ENCODE measurements around the gene FPR3. TPM values are rescaled to one million over a fixed set of nuclear protein-coding genes. Genes with fewer than 3 reads are reported as not detected.

FPR3 gene
- total and polyA plus RNA-seq, 9 of the 15 experiments (the other 6 are each of a cell fraction or from before 2014, with no cell fraction given): 0.08 to 0.51 (median 0.22) TPM; not detected in 1

DNA sequence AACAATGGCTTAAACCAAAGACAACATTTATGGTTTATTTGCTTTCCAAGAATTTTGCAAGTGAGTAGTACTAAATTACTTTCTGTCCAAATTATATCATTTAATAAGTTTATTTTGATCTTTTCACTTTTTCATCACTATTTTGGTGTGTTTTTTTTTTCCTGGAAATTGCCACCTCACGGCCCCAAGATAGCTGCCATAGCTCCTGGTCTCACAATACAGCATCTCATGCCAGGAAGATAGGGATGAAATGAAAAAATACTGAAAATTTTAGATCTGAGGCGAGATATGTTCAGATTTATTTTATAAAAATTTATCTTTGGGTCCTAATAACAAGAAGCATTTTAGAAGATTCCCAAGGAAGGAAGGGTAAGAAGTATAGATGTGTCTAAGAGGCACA is 6.9 kb upstream of the FPR3 start:
- DNase-seq (ENCODE audit: extremely low read depth in 1 of 4, low spot score in 3 of 4) (no peak), ATAC-seq (no peak), FAIRE-seq (no peak)
- Histone ChIP-seq H3K9me1 (ENCODE audit: control insufficient read depth, insufficient read depth, low read length) (no peaks in the 10 kb centered on the region), H3K4me2 (ENCODE audit: insufficient read depth, low read length) (no peak overlapping the region), H4K20me1 (replicated peaks; ENCODE audit: control insufficient read depth, insufficient read depth, low read length) (no peaks in the 10 kb centered on the region), H3K9ac (ENCODE audit: insufficient read depth in 1 of 2, low read depth in 2 of 2, low read length in 2 of 2) (no peak overlapping the region), H3K4me3 (no peak overlapping the region), H2AFZ (ENCODE audit: low read depth, low read length) (no peak overlapping the region), H3K27ac (ENCODE audit: extremely low read depth, low read depth, low read length) (no peak overlapping the region), H3K4me1 (replicated peaks in 1 of 2; ENCODE audit: control insufficient read depth in 2 of 2, insufficient read depth in 2 of 2, low read length in 2 of 2) (peaks cover 15 to 43% of the 10 kb centered on the region in 2 experiments), H3K27me3 (ENCODE audit: control insufficient read depth in 2 of 2, insufficient read depth in 2 of 2, low read length in 2 of 2) (no peaks in the 10 kb centered on the region), H3K9me3 (replicated peaks; ENCODE audit: control insufficient read depth, insufficient read depth, low read depth, low read length) (no peaks in the 10 kb centered on the region), H3K79me2 (ENCODE audit: control insufficient read depth, insufficient read depth, low read length) (no peaks in the 10 kb centered on the region), H3K36me3 (ENCODE audit: control insufficient read depth, insufficient read depth, low read length) (no peaks in the 10 kb centered on the region)
- intact Hi-C loops (cut with micrococcal nuclease): loop anchor here (10.0 kb wide), 1 partner anchor 363 kb away; no protein-coding TSS in a partner anchor
- no TSS peak for BruUV-seq (replicated peaks)
- WGBS (ENCODE audit: insufficient coverage, low coverage, missing lambda C conversion rate): 71% methylated on average over 2 of the region's 2 CpGs
- in situ Hi-C loops (cut with MboI): loop anchor here (10.0 kb wide), 1 partner anchor 363 kb away; no protein-coding TSS in a partner anchor
- POLR2A ChIA-PET: interaction anchor here (1.0 kb wide), 1 partner anchor 10 kb away, joined by 4 read pairs; no protein-coding TSS in a partner anchor
- TF ChIP-seq RBM25 (IDR thresholded peaks at IDR 0.05; ENCODE audit: low read depth, low read length, severe bottlenecking) (peak; percentile 96), SRSF1 (IDR thresholded peaks at IDR 0.05; ENCODE audit: low read depth, low read length) (no peak)
- CTCF ChIA-PET (ENCODE audit: low intra/inter-chr PET ratio): no interaction called here

- ChIA-PET POLR2A (no interaction called here), CTCF (ENCODE audit: low intra/inter-chr PET ratio) (no interaction called here)
- Histone ChIP-seq H3K4me2 (ENCODE audit: insufficient read depth, low read length) (no peak overlapping the region), H2AFZ (ENCODE audit: low read depth, low read length) (peak overlapping the region; percentile 30; the same call in 1 of the 2 replicates), H3K9me1 (ENCODE audit: control insufficient read depth, insufficient read depth, low read length) (no peaks in the 10 kb centered on the region), H3K36me3 (ENCODE audit: control insufficient read depth, insufficient read depth, low read length) (no peaks in the 10 kb centered on the region; the same call in 2 of the 3 replicates), H3K9me3 (replicated peaks; ENCODE audit: control insufficient read depth, insufficient read depth, low read depth, low read length) (no peaks in the 10 kb centered on the region), H3K79me2 (ENCODE audit: control insufficient read depth, insufficient read depth, low read length) (no peaks in the 10 kb centered on the region), H3K27me3 (ENCODE audit: control insufficient read depth in 2 of 2, insufficient read depth in 2 of 2, low read length in 2 of 2) (no peaks in the 10 kb centered on the region), H3K27ac (ENCODE audit: extremely low read depth, low read depth, low read length) (no peak overlapping the region), H4K20me1 (replicated peaks; ENCODE audit: control insufficient read depth, insufficient read depth, low read length) (no peaks in the 10 kb centered on the region), H3K9ac (ENCODE audit: insufficient read depth in 1 of 2, low read depth in 2 of 2, low read length in 2 of 2) (peak overlapping the region in 1 of 2 experiments; percentile 40; a peak in 1 of 4 replicates), H3K4me1 (replicated peaks in 1 of 2; ENCODE audit: control insufficient read depth in 2 of 2, insufficient read depth in 2 of 2, low read length in 2 of 2) (peaks cover 23 to 40% of the 10 kb centered on the region in 2 experiments), H3K4me3 (no peak overlapping the region)
- 54% methylated on average over 6 of the region's 6 CpGs for WGBS (ENCODE audit: insufficient coverage, low coverage, missing lambda C conversion rate)
- FAIRE-seq (no peak), DNase-seq (ENCODE audit: extremely low read depth in 1 of 4, low spot score in 3 of 4) (no peak), ATAC-seq (no peak)
- no TSS peak for BruUV-seq (replicated peaks)
- in situ Hi-C loops (cut with MboI) (loop anchor here (10.0 kb wide), 1 partner anchor 364 kb away; no protein-coding TSS in a partner anchor), intact Hi-C loops (cut with micrococcal nuclease) (loop anchor here (10.0 kb wide), 1 partner anchor 364 kb away; no protein-coding TSS in a partner anchor)
- TF ChIP-seq NR2F6 (CRISPR knock-in tag; IDR thresholded peaks at IDR 0.05): no peak
- no peak for TF ChIP-seq STAG1 (CRISPR knock-in tag; IDR thresholded peaks at IDR 0.05; ENCODE audit: borderline replicate concordance)
- no peak for TF ChIP-seq CSDE1 (IDR thresholded peaks at IDR 0.05)
- no peak for TF ChIP-seq RFX5 (IDR thresholded peaks at IDR 0.05; ENCODE audit: low read depth, low read length)
- no peak for TF ChIP-seq CBX2 (IDR thresholded peaks at IDR 0.05; ENCODE audit: insufficient read depth, low read length, poor library complexity, severe bottlenecking)
- no peak for TF ChIP-seq RBM39 (optimal IDR thresholded peaks at IDR 0.05; ENCODE audit: low read depth, low read length)
- TF ChIP-seq, protein P1, sequence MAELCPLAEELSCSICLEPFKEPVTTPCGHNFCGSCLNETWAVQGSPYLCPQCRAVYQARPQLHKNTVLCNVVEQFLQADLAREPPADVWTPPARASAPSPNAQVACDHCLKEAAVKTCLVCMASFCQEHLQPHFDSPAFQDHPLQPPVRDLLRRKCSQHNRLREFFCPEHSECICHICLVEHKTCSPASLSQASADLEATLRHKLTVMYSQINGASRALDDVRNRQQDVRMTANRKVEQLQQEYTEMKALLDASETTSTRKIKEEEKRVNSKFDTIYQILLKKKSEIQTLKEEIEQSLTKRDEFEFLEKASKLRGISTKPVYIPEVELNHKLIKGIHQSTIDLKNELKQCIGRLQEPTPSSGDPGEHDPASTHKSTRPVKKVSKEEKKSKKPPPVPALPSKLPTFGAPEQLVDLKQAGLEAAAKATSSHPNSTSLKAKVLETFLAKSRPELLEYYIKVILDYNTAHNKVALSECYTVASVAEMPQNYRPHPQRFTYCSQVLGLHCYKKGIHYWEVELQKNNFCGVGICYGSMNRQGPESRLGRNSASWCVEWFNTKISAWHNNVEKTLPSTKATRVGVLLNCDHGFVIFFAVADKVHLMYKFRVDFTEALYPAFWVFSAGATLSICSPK (IDR thresholded peaks at IDR 0.05; ENCODE audit: borderline replicate concordance): no peak
- no peak for TF ChIP-seq POLR3A (IDR thresholded peaks at IDR 0.05; ENCODE audit: borderline replicate concordance, extremely low read depth, insufficient read depth, insufficient read length)
- TF ChIP-seq DMBX1 (CRISPR knock-in tag; IDR thresholded peaks at IDR 0.05; ENCODE audit: borderline replicate concordance): no peak
- no peak for TF ChIP-seq ZNF121 (CRISPR knock-in tag; conservative IDR thresholded peaks at IDR 0.05)
- TF ChIP-seq ZNF717 (CRISPR knock-in tag; IDR thresholded peaks at IDR 0.05): no peak
These were observed 5.7 kb upstream of the FPR3 start for GRCh38 chr19:51789061-51789795.
